ENCODE measurements around the gene LACTB. TPM values are rescaled to one million over a fixed set of nuclear protein-coding genes. Genes with fewer than 3 reads are reported as not detected.

The LACTB gene, protein sequence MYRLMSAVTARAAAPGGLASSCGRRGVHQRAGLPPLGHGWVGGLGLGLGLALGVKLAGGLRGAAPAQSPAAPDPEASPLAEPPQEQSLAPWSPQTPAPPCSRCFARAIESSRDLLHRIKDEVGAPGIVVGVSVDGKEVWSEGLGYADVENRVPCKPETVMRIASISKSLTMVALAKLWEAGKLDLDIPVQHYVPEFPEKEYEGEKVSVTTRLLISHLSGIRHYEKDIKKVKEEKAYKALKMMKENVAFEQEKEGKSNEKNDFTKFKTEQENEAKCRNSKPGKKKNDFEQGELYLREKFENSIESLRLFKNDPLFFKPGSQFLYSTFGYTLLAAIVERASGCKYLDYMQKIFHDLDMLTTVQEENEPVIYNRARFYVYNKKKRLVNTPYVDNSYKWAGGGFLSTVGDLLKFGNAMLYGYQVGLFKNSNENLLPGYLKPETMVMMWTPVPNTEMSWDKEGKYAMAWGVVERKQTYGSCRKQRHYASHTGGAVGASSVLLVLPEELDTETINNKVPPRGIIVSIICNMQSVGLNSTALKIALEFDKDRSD
- 10 to 100 TPM; 17.0 to 19.3 (median 18.1) TPM for polyA plus RNA-seq (ENCODE audit: insufficient read length in 3 of 3)
- long read RNA-seq, donor 1, partial matches to known transcripts: 0 of 8 reads
- long read RNA-seq, donor 1, other reads (novel, unspliced or antisense): 0 of 8 reads
- long read RNA-seq, donor 2, transcript LACTB-201 (6 exons, 1,972 nt): major isoform, 6 of 8 reads
- long read RNA-seq, donor 2, partial matches to known transcripts: 0 of 8 reads
- long read RNA-seq, donor 2, other reads (novel, unspliced or antisense): 0 of 8 reads
- long read RNA-seq, donor 3, partial matches to known transcripts: 0 of 6 reads
- long read RNA-seq, donor 3, other reads (novel, unspliced or antisense): 0 of 6 reads
- long read RNA-seq, donor 4, partial matches to known transcripts: 0 of 5 reads
- long read RNA-seq, donor 4, other reads (novel, unspliced or antisense): 0 of 5 reads
- long read RNA-seq, donor 5: 0 reads
- long read RNA-seq, donor 6, partial matches to known transcripts: 0 of 3 reads
- long read RNA-seq, donor 6, other reads (novel, unspliced or antisense): 0 of 3 reads
- long read RNA-seq, donor 7, partial matches to known transcripts: 0 of 2 reads
- long read RNA-seq, donor 7, other reads (novel, unspliced or antisense): 0 of 2 reads
- long read RNA-seq, donor 8, partial matches to known transcripts: 0 of 3 reads
- long read RNA-seq, donor 8, other reads (novel, unspliced or antisense): 0 of 3 reads
- long read RNA-seq, donor 9, partial matches to known transcripts: 0 of 3 reads
- long read RNA-seq, donor 9, other reads (novel, unspliced or antisense): 0 of 3 reads
- long read RNA-seq, donor 10, transcript LACTB-201 (6 exons, 1,972 nt): major isoform, 6 of 7 reads
- long read RNA-seq, donor 10, partial matches to known transcripts: 0 of 7 reads
- long read RNA-seq, donor 10, other reads (novel, unspliced or antisense): 0 of 7 reads
- long read RNA-seq, donor 11, partial matches to known transcripts: 0 of 4 reads
- long read RNA-seq, donor 11, other reads (novel, unspliced or antisense): 0 of 4 reads
- long read RNA-seq, donor 12, transcript LACTB-201 (6 exons, 1,972 nt): major isoform, 5 of 5 reads
- long read RNA-seq, donor 12, partial matches to known transcripts: 0 of 5 reads
- long read RNA-seq, donor 12, other reads (novel, unspliced or antisense): 0 of 5 reads
- long read RNA-seq, donor 13, partial matches to known transcripts: 0 of 2 reads
- long read RNA-seq, donor 13, other reads (novel, unspliced or antisense): 0 of 2 reads
- long read RNA-seq, donor 14: 0 reads
- long read RNA-seq, donor 15: 0 reads
- long read RNA-seq, donor 16, partial matches to known transcripts: 0 of 7 reads
- long read RNA-seq, donor 16, other reads (novel, unspliced or antisense): 0 of 7 reads

DNA sequence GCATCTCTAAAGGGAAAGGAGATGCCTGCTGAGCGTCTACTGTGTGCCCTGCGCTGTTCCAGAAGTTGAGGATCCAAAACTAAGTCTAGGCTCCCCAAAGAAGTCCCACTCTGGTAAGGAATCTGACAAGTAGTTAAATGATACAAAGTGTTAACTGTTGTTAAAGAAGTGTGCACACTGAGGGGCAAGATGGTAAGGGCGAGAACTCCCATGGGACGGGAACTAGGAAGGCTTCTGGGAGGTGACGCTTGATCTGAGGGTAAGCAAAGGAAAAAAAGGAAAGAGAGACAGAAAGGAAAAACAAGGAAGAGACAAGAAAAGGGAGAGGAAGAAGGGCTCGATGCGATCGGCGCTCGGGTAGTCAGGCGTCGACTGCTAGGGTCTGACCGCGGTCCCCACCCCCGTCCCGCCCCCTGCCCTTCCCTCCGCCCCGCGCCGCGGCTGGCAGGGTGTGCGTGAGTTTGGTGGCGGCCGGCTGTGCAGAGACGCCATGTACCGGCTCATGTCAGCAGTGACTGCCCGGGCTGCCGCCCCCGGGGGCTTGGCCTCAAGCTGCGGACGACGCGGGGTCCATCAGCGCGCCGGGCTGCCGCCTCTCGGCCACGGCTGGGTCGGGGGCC lies at the start of gene LACTB:
LACTB (plus strand) TSS at position 480 of the 620 bp plus-strand sequence; CDS start at position 491, 11 bp downstream.
- DNase-seq: peak; percentile 90

DNA sequence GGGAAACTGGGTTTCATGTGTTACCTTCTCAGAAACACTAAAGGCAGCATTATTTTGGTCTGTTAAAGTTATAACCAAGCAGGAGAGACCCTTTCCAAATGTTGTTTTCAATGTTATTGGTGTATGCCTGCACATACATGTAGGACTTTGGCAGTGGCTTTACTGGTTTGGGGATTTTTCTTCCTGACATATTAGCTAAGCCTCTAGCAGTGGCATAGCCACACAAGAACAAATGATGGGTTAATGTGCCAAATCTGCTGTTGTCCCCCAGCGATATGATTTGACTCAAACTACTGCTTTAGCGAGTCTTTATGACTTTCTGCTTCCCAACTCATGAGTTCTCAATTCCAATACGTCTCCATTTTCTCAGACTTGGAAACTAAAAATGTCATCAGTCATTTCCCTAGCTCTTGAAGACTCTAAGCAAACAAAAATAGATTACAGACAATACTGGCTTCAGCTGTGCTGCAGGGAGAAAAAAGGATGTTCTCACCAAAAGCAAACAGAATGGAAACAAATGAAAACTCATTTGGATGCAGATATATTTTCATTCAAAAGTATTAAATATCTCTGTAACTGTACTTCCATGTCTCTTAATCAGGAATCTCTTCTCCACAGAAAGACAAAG lies 49.5 kb upstream of the LACTB start:
- no peak for DNase-seq

DNA sequence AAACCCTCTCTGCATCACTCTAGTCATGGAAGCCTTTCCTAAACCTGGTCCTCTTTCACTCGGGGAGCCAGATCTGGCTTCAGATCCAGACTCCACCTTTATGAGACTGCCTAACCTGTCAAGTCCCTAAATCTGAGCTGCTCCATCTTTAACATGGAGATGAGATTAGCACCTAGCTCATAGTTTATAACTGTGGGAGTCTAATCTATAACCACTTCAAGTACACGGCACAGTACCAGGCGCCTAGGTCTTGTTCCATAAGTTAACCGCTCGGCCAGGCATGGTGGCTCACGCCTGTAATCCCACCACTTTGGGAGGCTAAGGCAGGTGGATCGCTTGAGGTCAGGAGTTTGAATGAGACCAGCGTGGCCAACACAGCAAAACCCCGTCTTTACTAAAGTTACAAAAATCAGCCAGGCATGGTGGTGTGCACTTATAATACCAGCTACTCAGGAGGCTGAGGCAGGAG lies 48.8 kb upstream of the LACTB start:
- no peak for DNase-seq

DNA sequence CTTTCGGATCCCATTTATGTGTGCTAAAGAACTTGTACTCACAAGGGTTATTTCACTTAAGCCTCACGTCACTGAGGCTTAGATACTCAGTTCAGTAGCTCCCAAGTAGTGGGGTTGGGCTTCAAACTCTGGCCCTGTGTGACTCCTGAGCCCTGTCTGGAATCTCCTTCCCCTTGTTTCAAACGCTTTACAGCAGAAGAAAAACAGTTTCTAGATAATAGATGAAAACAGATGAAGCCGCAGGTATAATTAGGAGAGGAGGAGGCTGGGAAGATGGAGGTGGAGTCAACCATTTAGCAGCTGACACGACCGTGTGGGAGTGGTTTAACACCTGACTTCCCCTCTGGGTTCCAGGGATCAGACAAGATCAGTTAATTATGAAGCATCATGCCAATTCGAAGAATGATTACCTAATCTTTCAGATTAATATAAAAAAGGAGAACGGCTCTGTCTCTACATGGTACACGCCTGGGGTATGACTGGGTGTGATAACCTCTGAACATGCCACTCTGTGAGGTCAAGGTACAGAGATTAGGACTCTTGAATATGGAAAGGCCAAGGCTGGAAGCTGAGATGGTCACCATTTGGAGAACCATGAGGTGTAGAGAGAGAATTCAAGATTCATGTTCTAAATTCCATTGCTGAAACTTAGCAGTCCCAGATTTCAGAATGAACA lies 48.0 kb upstream of the LACTB start:
- no peak for DNase-seq

DNA sequence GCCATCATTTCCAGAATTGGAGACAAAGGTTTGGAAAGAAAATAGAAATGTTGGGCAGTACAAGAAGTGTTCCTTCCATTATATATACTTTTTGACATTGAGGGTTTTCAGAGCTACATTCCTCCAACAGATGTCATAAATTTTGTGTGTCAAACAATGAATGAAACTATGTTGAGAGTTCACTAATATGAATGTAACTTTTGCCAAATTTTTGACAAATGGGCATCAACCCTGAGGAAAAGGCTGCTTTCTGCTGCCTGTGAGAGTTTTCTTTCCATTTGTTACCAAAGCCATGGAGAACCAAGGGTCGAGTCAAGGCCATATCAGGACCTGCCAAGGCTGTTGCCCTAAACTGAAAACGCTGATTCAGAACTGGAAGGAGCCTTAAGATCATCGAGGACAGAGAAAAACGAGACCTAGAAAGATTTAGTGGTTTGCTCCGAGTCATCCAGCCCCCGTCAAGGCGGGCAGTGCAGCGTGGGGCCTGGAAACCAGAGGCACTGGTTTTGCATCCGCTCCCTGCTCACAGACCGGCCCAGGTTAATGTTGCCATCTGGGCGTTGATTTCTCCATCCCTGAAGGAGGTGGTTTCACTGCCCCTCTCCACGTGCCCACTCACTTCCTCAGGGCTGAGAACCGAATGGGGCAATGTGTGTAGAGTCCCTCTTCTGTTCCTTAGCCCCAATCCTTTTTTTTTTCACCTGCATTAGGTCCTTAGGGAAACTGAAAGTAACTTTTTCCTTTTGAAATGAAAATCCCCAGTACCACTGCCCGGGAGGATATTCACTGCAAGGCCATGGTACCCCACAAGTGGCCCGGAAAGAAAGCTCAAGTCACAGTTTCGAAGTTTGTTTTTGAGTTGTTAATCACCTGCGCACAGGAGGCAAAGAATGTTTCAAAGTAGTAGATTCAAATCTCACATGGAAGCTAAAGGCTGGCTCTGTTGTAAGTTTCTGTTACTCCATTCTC lies 46.4 kb upstream of the LACTB start:
- DNase-seq: no peak

DNA sequence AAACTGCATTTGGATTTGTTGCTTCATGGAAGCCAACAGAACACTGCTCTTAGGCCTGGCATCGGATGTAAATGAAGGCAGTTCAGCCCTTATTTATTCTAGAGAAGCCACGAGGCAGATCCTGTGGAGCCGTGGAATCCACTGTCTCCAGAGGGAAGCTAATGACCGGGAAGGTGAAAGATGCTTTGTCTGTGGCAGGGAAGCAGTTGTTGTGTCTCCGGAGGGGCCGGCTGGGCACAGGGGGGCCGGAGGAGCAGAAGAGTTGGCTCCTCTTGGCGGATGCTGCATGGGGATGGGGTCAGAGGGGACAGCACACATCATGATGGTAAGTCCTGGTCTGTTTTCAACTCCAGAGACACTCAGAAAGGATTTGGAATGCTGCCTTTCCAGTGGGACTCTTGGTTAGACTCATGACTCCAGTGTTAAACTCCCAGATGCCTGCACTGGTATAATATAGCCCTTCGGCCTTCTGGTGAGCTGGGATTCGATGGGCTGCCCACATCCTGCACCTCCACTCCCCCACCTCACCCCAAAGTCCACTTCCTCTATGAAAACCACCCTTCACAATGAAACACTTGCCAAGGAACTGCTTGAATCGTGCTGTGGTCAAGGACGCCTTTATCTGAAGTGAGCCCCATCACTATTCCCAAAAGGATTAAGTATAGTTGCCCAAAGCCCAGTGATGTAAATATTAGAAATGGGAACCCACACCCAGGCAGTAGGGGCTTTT lies 45.5 kb upstream of the LACTB start:
- no peak for DNase-seq

DNA sequence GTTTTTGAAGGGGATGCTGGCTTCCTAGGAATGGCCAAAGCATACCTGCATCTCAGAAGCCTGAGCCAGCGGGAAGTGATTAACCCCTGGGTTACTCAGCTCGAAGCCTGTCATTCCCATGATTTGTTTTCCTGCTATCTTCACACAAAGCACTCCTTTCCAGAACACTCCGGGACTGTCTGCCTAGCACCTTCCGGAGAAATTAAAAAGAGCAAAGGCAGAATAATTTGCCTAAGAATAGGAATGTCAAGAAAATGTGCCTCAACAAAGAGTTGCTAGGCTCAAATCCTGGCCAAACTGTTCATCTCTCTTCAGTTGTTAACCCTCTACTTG lies 45.0 kb upstream of the LACTB start:
- DNase-seq: no peak

DNA sequence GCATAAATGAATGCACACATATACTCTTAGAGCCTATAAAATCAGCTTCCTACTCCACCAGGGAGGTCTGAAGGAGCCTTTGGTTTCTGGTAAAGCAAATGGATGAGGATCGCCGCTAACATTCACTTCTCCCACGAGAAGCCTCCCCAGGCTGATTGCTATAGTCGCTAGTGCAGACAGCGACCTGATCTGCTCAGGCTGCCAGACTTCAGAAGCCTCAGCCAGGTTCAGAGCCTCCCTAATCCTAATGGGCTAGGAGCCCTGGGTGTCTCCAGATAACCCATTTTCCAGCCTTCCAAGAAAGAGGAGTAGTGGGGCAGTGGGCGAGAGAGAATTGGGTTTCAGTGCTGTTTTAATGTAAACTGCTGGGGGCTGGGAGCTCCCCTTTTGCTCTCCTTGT lies 43.7 kb upstream of the LACTB start:
- no peak for DNase-seq

DNA sequence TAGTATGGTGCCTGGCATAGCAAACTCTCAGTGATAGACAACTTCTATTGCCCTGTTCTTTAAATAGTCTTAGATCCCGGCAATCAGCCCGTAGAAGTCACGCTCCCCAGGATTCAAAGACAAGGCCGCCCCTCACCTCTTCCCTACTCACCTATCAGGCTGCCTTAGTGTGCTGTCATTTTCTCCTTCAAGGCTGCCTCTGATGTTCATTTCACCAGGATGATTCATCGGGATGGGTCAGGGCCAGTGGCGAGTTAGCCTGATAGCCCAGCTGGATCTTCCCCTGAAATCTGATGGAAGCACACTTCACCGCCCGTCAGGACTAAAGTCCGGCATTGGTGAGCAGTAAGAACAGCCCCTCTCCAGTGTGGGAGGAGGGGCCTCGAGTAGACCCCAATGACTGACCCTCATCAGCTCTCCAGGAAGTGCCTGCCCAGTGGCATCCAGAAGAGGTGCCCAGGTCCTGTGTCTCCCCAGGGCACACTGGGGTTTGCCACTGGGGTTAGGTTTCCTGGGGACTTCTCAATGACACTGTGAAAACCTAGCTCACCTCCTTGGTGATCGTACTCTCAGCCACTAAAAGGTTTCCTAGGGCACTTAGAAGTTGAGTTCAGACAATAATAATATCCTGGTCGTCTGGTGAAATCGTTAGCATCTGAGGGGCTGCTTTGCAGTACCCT lies 41.6 kb upstream of the LACTB start:
- no peak for DNase-seq

DNA sequence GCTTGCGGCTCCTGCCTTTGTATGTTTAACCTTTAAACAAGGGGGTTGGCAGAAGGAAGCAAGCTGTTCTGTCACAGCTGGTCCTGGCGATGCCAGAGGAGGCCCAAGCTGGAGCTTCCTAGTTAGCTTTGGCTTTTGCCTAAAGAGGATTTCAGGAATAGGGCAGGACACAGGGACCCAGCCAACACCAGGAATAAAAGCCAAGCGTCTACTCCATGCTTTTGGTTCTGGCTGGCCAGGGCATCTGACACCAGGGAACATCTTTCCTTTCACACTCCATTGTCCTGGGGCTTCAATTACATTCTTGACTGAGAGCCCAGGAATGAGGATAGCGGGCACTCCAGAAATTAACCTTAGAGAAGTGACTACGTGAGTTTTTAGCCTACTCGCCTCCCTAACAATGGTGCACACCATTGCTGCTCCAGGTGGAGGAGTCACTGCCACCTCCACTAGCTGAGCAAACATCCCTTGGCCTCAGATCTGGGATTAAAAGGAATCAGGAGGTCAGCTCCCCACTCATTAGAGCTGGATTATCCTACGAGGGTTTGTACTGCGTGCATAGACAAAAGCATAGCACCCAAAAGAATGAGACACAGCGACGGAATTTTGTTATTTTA lies 40.9 kb upstream of the LACTB start:
- DNase-seq: no peak

DNA sequence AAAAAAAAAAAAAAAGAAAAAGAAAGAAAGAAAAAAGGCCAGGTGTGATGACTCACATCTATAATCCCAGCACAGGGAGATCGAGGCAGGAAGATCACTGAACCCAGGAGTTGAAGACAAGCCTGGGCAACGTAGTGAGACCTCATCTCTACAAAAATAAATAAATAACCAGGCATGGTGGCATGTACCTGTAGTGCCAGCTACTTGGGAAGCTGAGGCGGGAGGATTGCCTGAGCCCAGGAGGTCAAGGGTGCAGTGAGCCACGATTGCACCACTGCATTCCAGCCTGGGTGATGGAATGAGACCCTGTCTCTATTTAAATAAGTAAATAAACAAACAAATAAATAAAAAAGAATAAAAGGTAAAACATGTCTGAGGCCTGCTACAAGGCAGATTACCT lies 39.3 kb upstream of the LACTB start:
- no peak for DNase-seq

DNA sequence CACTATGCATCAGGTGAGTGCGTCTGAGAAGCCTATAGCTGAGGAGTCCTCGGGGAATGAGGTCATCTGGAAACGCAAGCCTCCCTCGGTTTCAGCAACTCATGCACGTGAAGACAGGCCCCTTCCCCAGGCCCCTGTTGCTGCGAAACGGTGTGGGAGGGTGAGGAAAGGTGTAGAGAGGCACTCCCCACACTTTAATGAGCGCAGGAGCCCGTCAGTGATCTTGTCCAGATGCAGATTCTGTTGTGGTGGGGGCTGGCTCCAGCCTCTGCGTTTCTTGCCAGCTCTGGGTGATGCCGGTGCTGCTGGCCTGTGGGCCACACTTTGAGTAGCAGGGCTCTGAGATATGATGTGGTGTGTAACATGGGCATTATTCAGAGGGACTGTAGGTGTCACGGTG lies 38.6 kb upstream of the LACTB start:
- DNase-seq: peak; percentile 63

DNA sequence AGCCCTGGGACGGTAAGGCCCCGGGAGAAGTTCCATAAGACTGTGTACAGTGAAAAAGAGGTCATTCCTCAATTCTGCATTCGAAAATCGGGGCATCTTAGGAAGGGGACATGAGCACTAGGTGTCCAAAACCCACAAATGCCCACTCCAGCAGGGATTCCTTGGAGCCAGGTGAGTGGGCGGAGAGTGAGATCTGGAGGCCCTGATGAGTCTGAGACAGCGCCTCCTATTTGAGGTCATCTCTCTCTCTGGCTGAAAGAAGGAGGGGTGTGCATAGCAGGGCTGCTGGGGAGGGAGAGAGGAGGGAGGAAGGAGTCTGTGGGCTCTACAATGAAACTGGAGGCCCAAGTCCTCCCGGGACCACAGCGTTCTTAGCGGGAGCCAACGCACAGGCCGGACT lies 38.1 kb upstream of the LACTB start:
- no peak for DNase-seq

DNA sequence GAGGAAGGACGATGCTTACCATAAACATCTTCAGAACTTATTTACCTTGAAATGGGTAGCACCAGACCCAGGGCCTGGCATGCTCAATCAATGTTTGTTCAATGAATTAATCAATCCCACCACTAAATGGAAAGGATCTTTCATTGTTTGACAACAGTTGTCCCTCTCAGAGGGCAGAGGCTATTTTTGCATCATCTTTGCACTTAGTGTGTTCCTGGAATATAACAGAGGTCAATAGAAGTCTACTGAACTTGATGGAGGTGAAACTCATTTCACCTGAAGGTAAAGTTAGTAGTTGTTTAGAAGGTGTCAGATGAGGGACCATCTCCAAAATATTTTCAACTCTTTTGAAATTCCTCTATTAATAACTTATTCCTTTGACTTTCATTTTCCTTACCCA lies 36.9 kb upstream of the LACTB start:
- no peak for DNase-seq

DNA sequence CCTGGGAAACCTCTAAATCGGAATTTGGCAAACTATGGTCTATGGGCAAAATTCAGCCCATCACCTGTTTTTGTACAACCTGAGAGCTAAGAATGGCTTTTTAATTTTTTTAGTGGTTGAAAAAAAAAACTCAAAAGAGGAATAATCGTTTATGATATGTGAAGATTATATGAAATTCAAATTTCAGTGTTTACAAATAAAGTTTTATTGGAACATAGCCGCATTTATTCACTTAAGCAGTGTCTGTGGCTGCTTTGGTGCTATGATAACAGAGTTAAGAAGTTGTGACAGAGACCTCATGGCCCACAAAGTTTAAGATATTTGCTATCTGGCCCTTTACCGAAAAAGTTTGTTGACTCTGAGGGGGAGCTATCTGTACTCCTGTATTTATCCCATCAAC lies 36.4 kb upstream of the LACTB start:
- no peak for DNase-seq

DNA sequence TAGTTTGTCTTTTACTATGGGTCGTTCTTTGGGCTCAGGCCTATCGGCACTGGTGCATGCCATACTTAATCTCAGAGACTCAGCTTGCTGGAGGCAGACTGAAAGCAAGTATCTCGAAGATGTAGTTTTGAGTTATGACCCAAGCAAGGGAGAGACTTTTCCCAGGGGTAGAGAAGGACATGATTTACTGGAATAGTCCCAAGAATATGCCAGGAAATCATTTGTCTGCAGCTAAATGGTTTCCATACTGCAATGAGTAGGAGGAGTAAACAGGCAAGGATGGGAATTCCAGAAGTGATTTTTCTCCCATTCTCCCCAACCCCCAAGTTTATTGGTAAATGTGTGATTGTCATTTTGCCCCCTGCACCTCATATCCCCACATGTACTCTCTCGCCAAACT lies 35.4 kb upstream of the LACTB start:
- no peak for DNase-seq
